ENCODE data around the gene CHRNA4. TPM values are rescaled to one million over a fixed set of nuclear protein-coding genes. Genes with fewer than 3 reads are reported as not detected.

The CHRNA4 gene
- total and polyA plus RNA-seq, 2 donors from 2014 or later = 0.44 to 0.67 TPM

- TF ChIP-seq CTCF (IDR thresholded peaks at IDR 0.05; ENCODE audit: borderline replicate concordance, extremely low read depth, insufficient read depth) = no peak
- peaks cover 0 to 7% (median 2%) of the 10 kb centered on the region in 3 donors for H3K9me3 ChIP-seq (ENCODE audit: control insufficient read depth in 2 of 3, insufficient read depth in 1 of 3, low read length in 3 of 3)
- intact Hi-C loops (cut with DNase I) = no loop called here
- H3K27ac ChIP-seq (ENCODE audit: low read depth in 2 of 2, low read length in 2 of 2) = peak overlapping the region in 1 of 2 donors; percentile 72
- FAIRE-seq (no peak), DNase-seq (peak in 1 of 5 donors; percentile 57)
- H3K9ac ChIP-seq (ENCODE audit: low read length in 3 of 3) = no peak overlapping the region
- H3K27me3 ChIP-seq (ENCODE audit: control insufficient read depth, insufficient read depth, low read length) = no peaks in the 10 kb centered on the region
- no peak overlapping the region for H3K4me3 ChIP-seq (ENCODE audit: low read length in 3 of 3)
- no peaks in the 10 kb centered on the region for H3K36me3 ChIP-seq (ENCODE audit: control insufficient read depth in 2 of 3, insufficient read depth in 3 of 3, low read length in 3 of 3)
- no peaks in the 10 kb centered on the region for H3K4me1 ChIP-seq (ENCODE audit: control insufficient read depth in 2 of 3, insufficient read depth in 2 of 3, low read depth in 1 of 3, low read length in 3 of 3)
Observed at GRCh38 chr20:63327231-63327745, 33.9 kb downstream of the CHRNA4 start.

GRCh38 chr20:63326314-63327230 lies 34.6 kb downstream of the CHRNA4 start:
- intact Hi-C loops (cut with DNase I) = no loop called here
- DNase-seq = no peak
- H3K27me3 ChIP-seq (ENCODE audit: control insufficient read depth, insufficient read depth, low read length) = no peaks in the 10 kb centered on the region
- H3K36me3 ChIP-seq (ENCODE audit: control insufficient read depth in 2 of 3, insufficient read depth in 3 of 3, low read length in 3 of 3) = no peaks in the 10 kb centered on the region
- no peak overlapping the region for H3K4me3 ChIP-seq (ENCODE audit: low read length in 3 of 3)
- H3K9me3 ChIP-seq (ENCODE audit: control insufficient read depth in 2 of 3, insufficient read depth in 1 of 3, low read length in 3 of 3) = peaks cover 0 to 5% (median 0%) of the 10 kb centered on the region in 3 donors
- H3K4me1 ChIP-seq (ENCODE audit: control insufficient read depth in 2 of 3, insufficient read depth in 2 of 3, low read depth in 1 of 3, low read length in 3 of 3) = no peaks in the 10 kb centered on the region
- TF ChIP-seq CTCF (IDR thresholded peaks at IDR 0.05; ENCODE audit: borderline replicate concordance, extremely low read depth, insufficient read depth) = no peak
- H3K9ac ChIP-seq (ENCODE audit: low read length in 3 of 3) = no peak overlapping the region
- FAIRE-seq = no peak
- peak overlapping the region in 1 of 2 donors; percentile 72 for H3K27ac ChIP-seq (ENCODE audit: low read depth in 2 of 2, low read length in 2 of 2)

- FAIRE-seq (no peak), DNase-seq (peak in 2 of 5 donors; percentile 41 to 55)
- TF ChIP-seq CTCF (IDR thresholded peaks at IDR 0.05; ENCODE audit: borderline replicate concordance, extremely low read depth, insufficient read depth) = no peak
- Histone ChIP-seq H3K36me3 (ENCODE audit: control insufficient read depth in 2 of 3, insufficient read depth in 3 of 3, low read length in 3 of 3) (no peaks in the 10 kb centered on the region), H3K27me3 (ENCODE audit: control insufficient read depth, insufficient read depth, low read length) (no peaks in the 10 kb centered on the region), H3K9me3 (ENCODE audit: control insufficient read depth in 2 of 3, insufficient read depth in 1 of 3, low read length in 3 of 3) (peaks cover 0 to 5% (median 0%) of the 10 kb centered on the region in 3 donors), H3K27ac (ENCODE audit: low read depth in 2 of 2, low read length in 2 of 2) (no peak overlapping the region), H3K4me3 (ENCODE audit: low read length in 3 of 3) (no peak overlapping the region), H3K4me1 (ENCODE audit: control insufficient read depth in 2 of 3, insufficient read depth in 2 of 3, low read depth in 1 of 3, low read length in 3 of 3) (no peaks in the 10 kb centered on the region), H3K9ac (ENCODE audit: low read length in 3 of 3) (no peak overlapping the region)
- intact Hi-C loops (cut with DNase I) = no loop called here
Observed at GRCh38 chr20:63325554-63326313, 35.4 kb downstream of the CHRNA4 start.

All from kidney (tissue), 14 donors.